GM18951 (cell line): ENCODE results near the gene XYLT1.

Experiments used
- POLR2A ChIP-seq: IDR thresholded peaks from 4 replicates; pipeline ENCODE4 v1.6.1; 2011; ENCODE audit warnings: mild to moderate bottlenecking; ENCODE audit not compliant: insufficient read length, insufficient read depth; ENCODE audit errors: extremely low read depth
- in situ Hi-C: fragments of 300-500 bp; cut with MboI; formaldehyde crosslinking; loops from one replicate; pipeline ENCODE4 v1.12.0; 2022; ENCODE audit warnings: low sequenced_read_pairs, mixed read lengths, inconsistent platforms; ENCODE audit not compliant: unreplicated experiment

The XYLT1 gene

DNA sequence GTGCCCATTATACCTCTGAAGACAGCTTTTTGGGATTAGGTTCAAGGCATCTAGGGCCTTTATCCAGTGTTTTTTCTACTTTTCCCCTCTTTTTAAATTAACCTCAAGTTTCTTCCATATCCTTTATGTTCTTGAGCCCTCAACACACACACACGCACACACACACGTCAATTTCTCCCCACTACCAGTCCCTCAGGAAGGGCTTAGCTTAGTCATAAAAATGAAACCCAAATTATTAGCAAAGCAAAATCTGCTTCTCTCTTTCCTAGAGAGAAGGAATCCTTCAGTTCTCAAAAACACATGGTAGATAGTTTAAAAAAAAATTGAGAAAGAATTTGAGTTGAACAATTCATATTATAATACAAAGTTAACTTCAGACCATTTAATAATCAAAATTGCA lies 401.1 kb downstream of the XYLT1 start:
- in situ Hi-C loops = no loop called here
- TF ChIP-seq POLR2A = no peak

DNA sequence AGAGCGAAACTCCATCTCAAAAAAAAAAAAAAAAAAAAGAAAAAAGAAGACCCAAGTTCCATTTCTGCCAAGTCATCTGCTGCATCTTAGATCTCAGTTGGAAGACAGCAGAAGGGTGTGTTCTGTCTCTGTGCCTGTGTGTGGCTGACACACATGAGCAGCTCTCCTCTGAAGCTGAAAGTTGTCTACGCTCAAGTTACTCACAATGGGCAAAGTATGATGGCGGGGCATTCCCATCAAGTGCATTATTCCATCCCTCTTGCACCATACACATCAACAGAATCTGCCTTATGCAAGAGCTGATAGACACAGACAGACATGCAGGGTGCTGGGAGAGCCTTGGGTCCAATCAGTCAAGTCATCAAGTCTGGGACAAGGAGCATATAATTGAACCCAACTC lies 402.2 kb downstream of the XYLT1 start:
- TF ChIP-seq POLR2A = no peak
- in situ Hi-C loops = no loop called here

DNA sequence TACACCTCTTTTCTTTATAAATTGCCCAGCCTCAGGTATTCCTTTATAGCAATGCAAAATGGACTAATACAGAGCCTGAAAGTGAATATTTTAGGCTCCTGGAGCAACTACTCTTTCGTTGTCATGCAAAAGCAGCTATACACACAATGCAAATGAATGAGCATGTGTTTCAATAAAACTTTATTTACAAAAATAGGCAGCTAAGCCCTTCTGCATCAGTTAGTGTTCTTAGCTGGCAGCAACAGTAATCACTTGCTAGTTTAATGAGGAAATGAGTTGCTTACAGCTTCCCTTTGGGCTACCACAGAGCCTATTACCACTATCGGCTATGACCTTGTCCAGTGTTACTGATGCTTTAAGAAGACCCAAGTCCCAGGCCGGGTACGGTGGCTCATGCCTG lies 402.9 kb downstream of the XYLT1 start:
- no peak for TF ChIP-seq POLR2A
- in situ Hi-C loops = no loop called here

DNA sequence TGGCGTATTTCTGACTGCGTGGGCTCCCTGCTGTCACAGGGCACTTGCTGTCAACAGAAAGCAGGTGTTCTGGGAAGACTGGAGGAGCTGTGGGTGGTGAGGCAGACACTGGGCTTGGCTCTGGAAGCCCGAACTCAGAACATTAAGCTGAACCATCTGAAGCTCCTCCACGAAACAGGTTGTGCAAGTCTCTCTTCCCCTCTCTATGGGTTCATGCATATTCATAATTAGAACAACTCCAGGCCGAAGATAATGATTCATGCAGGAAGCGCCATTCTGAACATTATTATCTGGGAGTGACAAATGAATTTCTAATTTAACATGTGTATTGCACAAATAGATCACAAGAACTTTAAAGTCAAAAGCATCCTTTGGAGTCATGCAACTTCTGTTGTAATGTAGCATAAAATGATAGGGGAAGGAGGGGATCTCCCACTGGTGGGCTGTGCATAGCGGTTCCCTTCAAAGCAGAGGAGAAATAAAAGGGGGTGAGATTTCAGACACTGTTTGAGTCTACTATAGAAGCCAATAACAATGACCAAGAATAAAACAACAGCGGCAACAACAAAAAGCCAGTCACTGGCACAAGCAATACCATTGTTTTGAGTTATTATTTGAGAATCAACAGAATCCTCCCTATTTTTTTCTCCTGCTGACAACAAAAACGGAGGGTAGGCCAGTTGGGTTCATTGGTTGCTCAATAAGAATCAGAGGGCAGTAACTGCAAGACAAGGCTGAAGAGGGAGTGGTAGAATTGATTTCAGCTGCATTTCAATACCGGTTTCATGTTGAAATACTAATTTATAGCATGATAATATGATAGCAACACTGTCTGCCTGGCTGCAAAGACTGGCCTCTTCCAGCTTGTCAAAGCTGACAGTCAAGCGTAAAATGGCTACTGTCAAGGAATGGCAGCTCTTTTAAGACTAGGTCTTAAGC lies 407.3 kb downstream of the XYLT1 start:
- in situ Hi-C loops = no loop called here
- TF ChIP-seq POLR2A = no peak

DNA sequence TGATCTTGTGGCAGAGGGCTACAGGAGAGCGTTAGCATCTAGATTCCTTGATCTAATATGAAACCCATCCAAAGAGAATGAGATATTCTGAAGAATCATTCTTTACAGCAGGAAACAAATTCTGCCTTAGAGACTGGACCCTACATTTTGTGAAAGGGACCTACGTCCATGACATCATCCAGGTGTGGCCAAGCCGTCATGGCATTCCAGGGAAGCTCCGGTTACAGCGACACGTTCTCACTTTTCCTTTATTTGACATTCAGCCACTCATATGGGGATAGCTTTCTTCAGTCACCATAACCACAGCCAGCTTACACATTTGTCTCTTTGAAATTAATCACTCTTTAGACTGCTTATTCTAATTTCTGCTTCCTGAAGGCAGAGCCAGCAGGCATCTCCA lies 408.1 kb downstream of the XYLT1 start:
- in situ Hi-C loops = no loop called here
- no peak for TF ChIP-seq POLR2A

DNA sequence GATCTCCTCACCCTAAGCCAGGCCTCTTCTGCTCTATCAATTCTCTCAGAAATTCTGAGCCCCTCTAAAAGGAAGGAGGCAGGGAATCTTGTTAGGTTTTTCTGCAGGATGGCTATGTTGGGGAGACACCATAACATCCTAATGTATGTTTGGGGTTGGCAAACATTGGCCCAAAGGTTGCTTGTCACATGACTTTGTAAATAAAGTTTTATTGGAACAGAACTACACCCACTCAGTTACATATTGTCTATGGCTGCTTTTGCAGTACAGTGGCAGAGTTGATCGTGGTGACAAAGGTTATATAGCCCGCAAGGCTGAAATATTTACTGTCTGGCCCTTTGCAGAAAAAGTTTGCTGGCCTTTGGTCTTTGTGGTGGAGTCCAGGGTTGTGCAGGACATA lies 409.4 kb downstream of the XYLT1 start:
- TF ChIP-seq POLR2A = no peak
- in situ Hi-C loops = no loop called here

DNA sequence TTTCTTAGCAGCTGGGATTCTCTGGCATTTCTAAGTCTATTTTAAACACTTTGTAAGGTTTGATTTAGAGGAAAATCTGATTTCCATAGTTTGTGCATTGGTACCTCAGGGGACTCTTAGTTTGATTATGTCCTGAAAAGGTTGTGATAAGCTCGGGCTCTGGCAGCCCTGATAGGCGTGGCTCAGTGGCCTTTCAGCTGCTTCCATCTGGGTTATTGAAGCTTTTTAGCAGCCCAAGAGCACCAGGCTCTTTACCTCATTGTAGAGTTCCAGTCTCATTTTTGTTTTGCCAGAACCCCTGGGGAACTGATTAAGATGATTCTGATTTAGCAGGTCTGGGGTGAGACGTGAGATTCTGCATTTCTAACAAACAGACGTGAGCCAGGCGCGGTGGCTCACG lies 412.3 kb downstream of the XYLT1 start:
- in situ Hi-C loops = no loop called here
- no peak for TF ChIP-seq POLR2A

DNA sequence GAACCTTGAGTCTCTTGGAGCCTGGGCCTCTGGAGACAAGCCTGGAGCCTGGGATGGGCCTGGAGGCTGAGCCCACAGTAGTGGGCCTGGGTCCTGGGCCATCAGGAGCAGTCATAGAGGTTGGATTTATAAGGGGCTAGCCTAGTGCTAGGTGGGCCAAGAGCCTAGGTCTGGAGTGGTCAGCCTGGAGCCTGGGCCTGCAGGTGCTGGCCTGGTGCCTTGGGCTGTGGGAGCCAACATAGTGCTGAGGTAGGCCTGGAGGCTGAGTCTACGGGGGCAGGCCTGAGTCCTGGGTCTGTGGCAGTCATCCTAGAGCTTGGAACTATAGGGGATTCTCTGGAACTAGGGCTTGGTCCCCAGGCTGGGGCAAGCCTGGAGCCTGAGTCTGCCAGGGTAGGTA lies 414.1 kb downstream of the XYLT1 start:
- TF ChIP-seq POLR2A = no peak
- in situ Hi-C loops = no loop called here

DNA sequence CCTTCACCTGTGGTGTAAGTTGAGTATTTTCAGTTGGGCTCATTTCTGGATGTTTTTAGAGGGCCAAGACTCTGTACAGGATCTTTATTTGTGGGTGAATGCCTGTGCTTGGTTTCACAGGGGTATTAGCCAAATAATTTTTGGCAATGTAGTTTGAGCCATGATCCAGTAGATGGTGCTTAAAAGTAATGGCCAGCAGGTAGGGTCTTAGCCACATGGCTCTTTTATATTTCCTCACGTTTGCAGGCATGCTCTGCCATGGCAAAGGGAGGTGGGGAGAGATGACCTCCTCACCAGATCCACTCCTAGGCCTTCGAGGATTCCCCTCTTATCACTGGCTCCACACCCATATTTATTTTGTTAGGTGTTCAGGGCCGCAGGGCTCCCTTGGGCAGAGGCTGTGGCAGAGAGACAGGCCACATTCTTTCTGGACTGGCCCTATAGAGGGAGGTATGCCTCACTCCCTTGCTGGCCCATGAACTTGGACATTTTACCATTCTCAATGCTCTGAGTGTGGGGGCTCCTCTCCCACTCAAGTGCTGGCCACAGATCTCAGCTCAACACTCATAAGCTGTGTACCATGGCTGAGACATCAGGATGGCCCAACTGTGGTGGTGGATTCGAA lies 417.1 kb downstream of the XYLT1 start:
- no peak for TF ChIP-seq POLR2A

More for the DNA sequence above, 417.1 kb downstream of the XYLT1 start:
- in situ Hi-C loops = no loop called here
